ENCODE data around the gene ELMO3.

DNA sequence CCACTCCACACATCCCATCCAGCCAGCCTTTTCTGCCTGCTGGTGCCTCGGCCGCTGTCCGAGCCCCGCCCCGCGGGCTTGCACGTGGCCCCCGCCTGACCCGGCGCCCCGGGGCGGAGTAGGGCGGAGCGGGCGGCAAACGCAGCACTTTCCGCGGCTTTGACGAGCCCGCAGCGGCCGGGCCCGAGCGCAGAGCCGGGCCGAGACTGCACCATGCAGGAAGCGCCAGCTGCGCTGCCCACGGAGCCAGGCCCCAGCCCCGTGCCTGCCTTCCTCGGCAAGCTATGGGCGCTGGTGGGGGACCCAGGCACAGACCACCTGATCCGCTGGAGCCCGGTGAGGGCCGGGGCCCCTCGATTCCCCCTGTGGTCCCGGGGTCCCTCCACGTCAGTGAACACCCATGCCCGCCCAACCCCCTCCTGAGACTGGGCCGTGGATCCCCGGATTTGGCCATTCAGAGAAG lies 34.3 kb upstream of the ELMO3 start, which contains the start of gene HSF4:
- TF ChIP-seq ZNF8 (CRISPR knock-in tag; IDR thresholded peaks at IDR 0.05) (no peak), ZFP30 (CRISPR knock-in tag; IDR thresholded peaks at IDR 0.05) (no peak), ZNF70 (CRISPR knock-in tag; IDR thresholded peaks at IDR 0.05) (no peak), ESRRG (CRISPR knock-in tag; IDR thresholded peaks at IDR 0.05) (no peak), PPARA (CRISPR knock-in tag; IDR thresholded peaks at IDR 0.05; ENCODE audit: borderline replicate concordance) (no peak), RARB (CRISPR knock-in tag; IDR thresholded peaks at IDR 0.05) (no peak), TOX (CRISPR knock-in tag; IDR thresholded peaks at IDR 0.05; ENCODE audit: borderline replicate concordance) (no peak), ZFP3 (CRISPR knock-in tag; IDR thresholded peaks at IDR 0.05) (no peak), CSDC2 (CRISPR knock-in tag; IDR thresholded peaks at IDR 0.05) (no peak)
- TF ChIP-seq, protein P1, sequence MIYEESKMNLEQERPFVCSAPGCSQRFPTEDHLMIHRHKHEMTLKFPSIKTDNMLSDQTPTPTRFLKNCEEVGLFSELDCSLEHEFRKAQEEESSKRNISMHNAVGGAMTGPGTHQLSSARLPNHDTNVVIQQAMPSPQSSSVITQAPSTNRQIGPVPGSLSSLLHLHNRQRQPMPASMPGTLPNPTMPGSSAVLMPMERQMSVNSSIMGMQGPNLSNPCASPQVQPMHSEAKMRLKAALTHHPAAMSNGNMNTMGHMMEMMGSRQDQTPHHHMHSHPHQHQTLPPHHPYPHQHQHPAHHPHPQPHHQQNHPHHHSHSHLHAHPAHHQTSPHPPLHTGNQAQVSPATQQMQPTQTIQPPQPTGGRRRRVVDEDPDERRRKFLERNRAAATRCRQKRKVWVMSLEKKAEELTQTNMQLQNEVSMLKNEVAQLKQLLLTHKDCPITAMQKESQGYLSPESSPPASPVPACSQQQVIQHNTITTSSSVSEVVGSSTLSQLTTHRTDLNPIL (CRISPR knock-in tag; IDR thresholded peaks at IDR 0.05; ENCODE audit: low read depth) = no peak
- TF ChIP-seq, protein P2, sequence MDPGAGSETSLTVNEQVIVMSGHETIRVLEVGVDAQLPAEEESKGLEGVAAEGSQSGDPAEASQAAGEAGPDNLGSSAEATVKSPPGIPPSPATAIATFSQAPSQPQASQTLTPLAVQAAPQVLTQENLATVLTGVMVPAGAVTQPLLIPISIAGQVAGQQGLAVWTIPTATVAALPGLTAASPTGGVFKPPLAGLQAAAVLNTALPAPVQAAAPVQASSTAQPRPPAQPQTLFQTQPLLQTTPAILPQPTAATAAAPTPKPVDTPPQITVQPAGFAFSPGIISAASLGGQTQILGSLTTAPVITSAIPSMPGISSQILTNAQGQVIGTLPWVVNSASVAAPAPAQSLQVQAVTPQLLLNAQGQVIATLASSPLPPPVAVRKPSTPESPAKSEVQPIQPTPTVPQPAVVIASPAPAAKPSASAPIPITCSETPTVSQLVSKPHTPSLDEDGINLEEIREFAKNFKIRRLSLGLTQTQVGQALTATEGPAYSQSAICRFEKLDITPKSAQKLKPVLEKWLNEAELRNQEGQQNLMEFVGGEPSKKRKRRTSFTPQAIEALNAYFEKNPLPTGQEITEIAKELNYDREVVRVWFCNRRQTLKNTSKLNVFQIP (CRISPR knock-in tag; IDR thresholded peaks at IDR 0.05; ENCODE audit: borderline replicate concordance, low read depth) = no peak

Measured in SK-N-SH treated with all-trans-retinoic acid at 6 μM for 48 hours (cell line).